HepG2 (cell line): ENCODE results near the gene TBC1D4. TPM values are rescaled to one million over a fixed set of nuclear protein-coding genes. Genes with fewer than 3 reads are reported as not detected.

Experiments used
- ATAC-seq: fragments of 200-7000 bp; cut with Tn5 transposase; 3 replicates; pipeline ENCODE4 v1.9.1; 2020; ENCODE audit warnings: mild to moderate bottlenecking, moderate library complexity
- BruUV-seq: library from RNA; stranded (reverse); fragments of 400-500 nt; replicated peaks from 2 replicates; lab custom pipeline; 2021; lab: Mats Ljungman, UMichigan
- CTCF ChIA-PET: fragments of 300-600 bp; formaldehyde crosslinking; extraction: SDS; loops from one replicate; lab custom pipeline; 2021; ENCODE audit warnings: low total read pairs, inconsistent platforms, low intra/inter-chr PET ratio; lab: Yijun Ruan, JAX
- POLR2A ChIA-PET: fragments of 350-600 bp; sonication (Branson Sonifier 250); formaldehyde crosslinking; loops from one replicate; lab custom pipeline; 2020; ENCODE audit warnings: antibody characterized with exemption, inconsistent platforms; lab: Yijun Ruan, JAX
- DNase-seq: peaks from one replicate; pipeline ENCODE4 v3.0.0-alpha.2; 2015; ENCODE audit warnings: low spot score
- FAIRE-seq: peaks from 3 replicates; lab custom pipeline; 2011; peaks lifted over from hg19 to GRCh38; lab: Jason Lieb, UNC
- H2AFZ ChIP-seq: one replicate; pipeline ENCODE4 v1.6.1; 2011; ENCODE audit warnings: low read length, inconsistent platforms
- H3K27ac ChIP-seq: fragments of 300-600 bp; 3 replicates; pipeline ENCODE4 v1.8.0; 2011; ENCODE audit warnings: mixed run types, mild to moderate bottlenecking, mixed read lengths, low read length, inconsistent platforms; ENCODE audit not compliant: insufficient read depth; ENCODE audit errors: extremely low read length
- H3K27me3 ChIP-seq, 2 experiments: fragments of 200-600 bp in 1 of 2; 2 replicates in 1 of 2; 3 replicates in 1 of 2; pipeline versions ENCODE4 v1.6.0 to v1.8.0; 2011; ENCODE audit warnings: low read length in 2 of 2, mild to moderate bottlenecking in 2 of 2, moderate library complexity in 2 of 2, inconsistent platforms in 1 of 2; ENCODE audit not compliant: insufficient read depth in 2 of 2, control insufficient read depth in 1 of 2
- H3K36me3 ChIP-seq, 2 experiments: fragments of 200-600 bp in 1 of 2; replicated peaks in 1 of 2; 2 replicates in 1 of 2; 3 replicates in 1 of 2; pipeline versions ENCODE4 v1.5.1 to v1.8.0; 2011; ENCODE audit warnings: low read length in 2 of 2, inconsistent platforms in 1 of 2; ENCODE audit not compliant: insufficient read depth in 2 of 2, control insufficient read depth in 1 of 2
- H3K4me1 ChIP-seq: 2 replicates; pipeline ENCODE4 v1.5.1; 2012; ENCODE audit warnings: low read length, inconsistent platforms; ENCODE audit not compliant: insufficient read depth
- H3K4me2 ChIP-seq: 2 replicates; pipeline ENCODE4 v1.6.0; 2011; ENCODE audit warnings: low read depth, low read length, inconsistent platforms
- H3K4me3 ChIP-seq, 3 experiments: fragments of 200-600 bp in 1 of 3; sonication (generic), shearing (Covaris generic) in 1 of 3; replicated peaks in 1 of 3; 2 replicates each; pipeline ENCODE4 v1.5.1; 2011 to 2016; ENCODE audit warnings: low read length in 3 of 3, inconsistent platforms in 2 of 3, low read depth in 2 of 3, mild to moderate bottlenecking in 2 of 3, control low read depth in 1 of 3, mixed read lengths in 1 of 3; ENCODE audit not compliant: insufficient read depth in 1 of 3
- H3K79me2 ChIP-seq: one replicate; pipeline ENCODE4 v1.6.1; 2011; ENCODE audit warnings: low read length, inconsistent platforms; ENCODE audit not compliant: insufficient read depth
- H3K9ac ChIP-seq: 2 replicates; pipeline ENCODE4 v1.6.0; 2011; ENCODE audit warnings: mild to moderate bottlenecking, low read depth, low read length, inconsistent platforms; ENCODE audit not compliant: insufficient read depth
- H3K9me3 ChIP-seq: 2 replicates; pipeline ENCODE4 v1.5.1; 2012; ENCODE audit warnings: mild to moderate bottlenecking, low read length
- H4K20me1 ChIP-seq: 2 replicates; pipeline ENCODE4 v1.6.0; 2011; ENCODE audit warnings: inconsistent platforms, mild to moderate bottlenecking, low read length, moderate library complexity; ENCODE audit not compliant: insufficient read depth
- HNF4G ChIP-seq, 2 experiments: sonication (generic) in 1 of 2; formaldehyde crosslinking in 1 of 2; IDR thresholded peaks; 2 replicates each; pipeline versions ENCODE4 v1.4.0 to v1.6.1; 2011 to 2020; ENCODE audit warnings: borderline replicate concordance in 2 of 2, low read depth in 2 of 2, mild to moderate bottlenecking in 2 of 2, low read length in 1 of 2, missing genetic modification reagents in 1 of 2, moderate library complexity in 1 of 2
- JUN ChIP-seq: sonication (generic); formaldehyde crosslinking; IDR thresholded peaks from 2 replicates; pipeline ENCODE4 v1.4.0; 2020; ENCODE audit warnings: mild to moderate bottlenecking, missing genetic modification reagents
- STAT5B ChIP-seq: sonication (generic); formaldehyde crosslinking; IDR thresholded peaks from 2 replicates; pipeline ENCODE4 v1.4.0; 2020; ENCODE audit warnings: missing genetic modification reagents
- TEAD3 ChIP-seq: optimal IDR thresholded peaks from 2 replicates; pipeline ENCODE3; 2016; ENCODE audit warnings: borderline replicate concordance
- ZNF253 ChIP-seq: sonication (generic); formaldehyde crosslinking; IDR thresholded peaks from 2 replicates; pipeline ENCODE4 v1.8.0; 2022; ENCODE audit warnings: mild to moderate bottlenecking, missing genetic modification reagents, borderline replicate concordance
- ZNF816 ChIP-seq: sonication (generic); formaldehyde crosslinking; IDR thresholded peaks from 2 replicates; pipeline ENCODE4 v1.8.0; 2022; ENCODE audit warnings: missing genetic modification reagents, mild to moderate bottlenecking, borderline replicate concordance
- WGBS: methylation state at CpG from one replicate; pipeline ENCODE4 v1.1.6; 2017; ENCODE audit warnings: low lambda C conversion rate; 5-methylcytosine and 5-hydroxymethylcytosine counted together
- in situ Hi-C: cut with HindIII; loops from 2 replicates; pipeline ENCODE4 v1.10.0; 2017; ENCODE audit warnings: low pct_unique_long_range_greater_than_20kb; ENCODE audit not compliant: extremely low pct_ligation_motif_present
- intact Hi-C: fragments of 100-400 bp; cut with micrococcal nuclease; formaldehyde crosslinking; loops from one replicate; pipeline ENCODE4 v1.10.0; 2022; ENCODE audit not compliant: unreplicated experiment
- polyA plus RNA-seq, 8 experiments: library from polyadenylated mRNA; depleted of rRNA in 3 of 8; stranded (reverse) in 7 of 8; unstranded in 1 of 8; fragments of >200 nt; fragmentation: Illumina TruSeq in 4 of 8; extraction: Trizol in 4 of 8; gene quantifications; 2 replicates each; pipeline versions ENCODE4 v1.2.1 to v1.2.3, GENCODE V29; 2011 to 2016; ENCODE audit warnings: low read depth in 4 of 8, missing spikeins in 1 of 8, mixed read lengths in 1 of 8; ENCODE audit not compliant: insufficient read depth in 1 of 8
- total RNA-seq, 5 experiments: library from RNA; depleted of rRNA; stranded (reverse); fragments of >200 nt; fragmentation: Illumina TruSeq; extraction: Trizol; gene quantifications; 2 replicates each; pipeline ENCODE4 v1.2.3, GENCODE V29; 2016; ENCODE audit warnings: low read depth in 1 of 5
- TF ChIP-seq, protein P1 (sequence below), 2 experiments: sonication (generic) in 1 of 2; formaldehyde crosslinking in 1 of 2; IDR thresholded peaks; 2 replicates each; pipeline versions ENCODE4 v1.4.0 to v1.6.1; 2016 to 2020; ENCODE audit warnings: borderline replicate concordance in 1 of 2, low read depth in 1 of 2, mild to moderate bottlenecking in 1 of 2, missing genetic modification reagents in 1 of 2
- TF ChIP-seq, protein P2 (sequence below): sonication (generic); formaldehyde crosslinking; IDR thresholded peaks from 2 replicates; pipeline ENCODE4 v1.5.1; 2020; ENCODE audit warnings: missing genetic modification reagents, mild to moderate bottlenecking, borderline replicate concordance
- TF ChIP-seq, protein P3 (sequence below): sonication (generic); formaldehyde crosslinking; IDR thresholded peaks from 2 replicates; pipeline ENCODE4 v1.5.0; 2020; ENCODE audit warnings: mild to moderate bottlenecking, missing genetic modification reagents, borderline replicate concordance

The TBC1D4 gene
- total and polyA plus RNA-seq, 2 of the 13 experiments (the other 11 are each of a cell fraction or from before 2014, with no cell fraction given) = 35.9 to 64.4 TPM

DNA sequence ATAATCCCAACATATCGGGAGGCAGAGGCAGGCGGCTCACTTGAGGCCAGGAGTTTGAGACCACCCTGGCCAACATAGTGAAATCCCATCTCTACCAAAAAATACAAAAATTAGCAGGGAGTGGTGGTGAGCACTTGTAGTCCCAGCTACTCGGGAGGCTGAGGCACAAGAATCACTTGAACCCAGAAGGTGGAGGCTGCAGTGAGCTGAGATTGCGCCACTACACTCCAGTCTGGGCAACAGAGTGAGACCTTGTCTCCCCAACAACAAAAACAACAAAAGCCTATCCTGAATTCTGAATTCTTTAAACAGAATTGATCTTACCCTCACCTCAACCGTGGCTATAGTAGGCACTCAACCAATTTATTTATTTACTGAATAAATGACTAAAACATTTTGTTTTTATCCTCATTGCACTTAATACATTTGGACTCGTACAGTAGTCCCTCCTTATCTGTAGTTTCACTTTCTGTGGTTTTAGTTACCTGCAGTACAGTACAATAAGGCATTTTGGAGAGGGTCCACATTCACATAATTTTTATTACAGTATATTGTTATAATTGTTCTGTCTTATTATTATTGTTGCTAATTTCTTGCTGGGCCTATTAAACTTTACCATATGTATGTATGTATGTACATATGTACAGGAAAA is 98.8 kb downstream of the TBC1D4 start (continued):
- TF ChIP-seq, protein P1, sequence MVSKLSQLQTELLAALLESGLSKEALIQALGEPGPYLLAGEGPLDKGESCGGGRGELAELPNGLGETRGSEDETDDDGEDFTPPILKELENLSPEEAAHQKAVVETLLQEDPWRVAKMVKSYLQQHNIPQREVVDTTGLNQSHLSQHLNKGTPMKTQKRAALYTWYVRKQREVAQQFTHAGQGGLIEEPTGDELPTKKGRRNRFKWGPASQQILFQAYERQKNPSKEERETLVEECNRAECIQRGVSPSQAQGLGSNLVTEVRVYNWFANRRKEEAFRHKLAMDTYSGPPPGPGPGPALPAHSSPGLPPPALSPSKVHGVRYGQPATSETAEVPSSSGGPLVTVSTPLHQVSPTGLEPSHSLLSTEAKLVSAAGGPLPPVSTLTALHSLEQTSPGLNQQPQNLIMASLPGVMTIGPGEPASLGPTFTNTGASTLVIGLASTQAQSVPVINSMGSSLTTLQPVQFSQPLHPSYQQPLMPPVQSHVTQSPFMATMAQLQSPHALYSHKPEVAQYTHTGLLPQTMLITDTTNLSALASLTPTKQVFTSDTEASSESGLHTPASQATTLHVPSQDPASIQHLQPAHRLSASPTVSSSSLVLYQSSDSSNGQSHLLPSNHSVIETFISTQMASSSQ (IDR thresholded peaks at IDR 0.05; ENCODE audit: low read depth) = no peak
- TF ChIP-seq, protein P1 (CRISPR knock-in tag; IDR thresholded peaks at IDR 0.05; ENCODE audit: borderline replicate concordance) = no peak
- no peak for TF ChIP-seq JUN (CRISPR knock-in tag)

DNA sequence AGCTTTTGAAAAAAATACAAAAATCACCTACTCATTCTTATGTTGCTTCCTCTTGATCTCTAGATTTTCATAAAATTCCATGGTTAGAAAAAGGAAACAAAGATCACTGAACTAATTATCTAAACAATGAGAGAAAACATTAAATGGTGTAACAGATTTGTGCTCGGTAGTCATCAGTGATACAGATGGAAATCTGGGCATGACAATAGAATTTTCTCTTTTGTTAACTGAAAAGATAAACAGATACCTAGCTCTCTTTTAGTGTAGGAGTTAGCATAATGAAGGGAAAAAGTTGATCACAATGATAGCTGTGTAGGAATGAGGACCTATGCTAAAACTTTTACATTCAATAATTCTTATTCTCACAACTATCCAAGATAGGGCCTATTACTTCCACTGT is 103.7 kb downstream of the TBC1D4 start:
- BruUV-seq = no TSS peak
- POLR2A ChIA-PET = interaction anchor here (0.9 kb wide), 1 partner anchor 104 kb away, joined by 3 read pairs; the partner anchor contains the start of gene TBC1D4
- WGBS = 57% methylated on average over 1 of the region's 1 CpG
- CTCF ChIA-PET = no interaction called here
- H3K36me3 ChIP-seq = peaks cover 0 to 1% of the 10 kb centered on the region in 2 experiments; a peak in 1 of 5 replicates
- no peak overlapping the region for H3K4me2 ChIP-seq
- intact Hi-C loops = no loop called here
- no peaks in the 10 kb centered on the region for H4K20me1 ChIP-seq
- peaks cover 70% of the 10 kb centered on the region for H3K4me1 ChIP-seq
- FAIRE-seq = no peak
- H3K9ac ChIP-seq = no peak overlapping the region
- no peaks in the 10 kb centered on the region for H3K27me3 ChIP-seq
- no peaks in the 10 kb centered on the region for H3K9me3 ChIP-seq
- no peak for DNase-seq
- no peak overlapping the region for H3K4me3 ChIP-seq
- in situ Hi-C loops = loop anchor here (10.0 kb wide), 1 partner anchor 166 kb away; the partner anchor contains the start of gene UCHL3
- peak overlapping the region; percentile 75 for H3K27ac ChIP-seq
- no peak overlapping the region for H2AFZ ChIP-seq
- peaks cover 91% of the 10 kb centered on the region for H3K79me2 ChIP-seq
- ATAC-seq = no peak
- TF ChIP-seq TEAD3 = no peak
- no peak for TF ChIP-seq HNF4G (IDR thresholded peaks at IDR 0.05; ENCODE audit: borderline replicate concordance, low read depth, low read length)
- TF ChIP-seq HNF4G (CRISPR knock-in tag; IDR thresholded peaks at IDR 0.05; ENCODE audit: borderline replicate concordance, low read depth) = no peak
- TF ChIP-seq STAT5B (CRISPR knock-in tag) = no peak
- TF ChIP-seq, protein P2, sequence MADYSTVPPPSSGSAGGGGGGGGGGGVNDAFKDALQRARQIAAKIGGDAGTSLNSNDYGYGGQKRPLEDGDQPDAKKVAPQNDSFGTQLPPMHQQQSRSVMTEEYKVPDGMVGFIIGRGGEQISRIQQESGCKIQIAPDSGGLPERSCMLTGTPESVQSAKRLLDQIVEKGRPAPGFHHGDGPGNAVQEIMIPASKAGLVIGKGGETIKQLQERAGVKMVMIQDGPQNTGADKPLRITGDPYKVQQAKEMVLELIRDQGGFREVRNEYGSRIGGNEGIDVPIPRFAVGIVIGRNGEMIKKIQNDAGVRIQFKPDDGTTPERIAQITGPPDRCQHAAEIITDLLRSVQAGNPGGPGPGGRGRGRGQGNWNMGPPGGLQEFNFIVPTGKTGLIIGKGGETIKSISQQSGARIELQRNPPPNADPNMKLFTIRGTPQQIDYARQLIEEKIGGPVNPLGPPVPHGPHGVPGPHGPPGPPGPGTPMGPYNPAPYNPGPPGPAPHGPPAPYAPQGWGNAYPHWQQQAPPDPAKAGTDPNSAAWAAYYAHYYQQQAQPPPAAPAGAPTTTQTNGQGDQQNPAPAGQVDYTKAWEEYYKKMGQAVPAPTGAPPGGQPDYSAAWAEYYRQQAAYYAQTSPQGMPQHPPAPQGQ (CRISPR knock-in tag) = no peak
- no peak for TF ChIP-seq ZNF253 (CRISPR knock-in tag)
- TF ChIP-seq ZNF816 (CRISPR knock-in tag) = no peak
- TF ChIP-seq, protein P3, sequence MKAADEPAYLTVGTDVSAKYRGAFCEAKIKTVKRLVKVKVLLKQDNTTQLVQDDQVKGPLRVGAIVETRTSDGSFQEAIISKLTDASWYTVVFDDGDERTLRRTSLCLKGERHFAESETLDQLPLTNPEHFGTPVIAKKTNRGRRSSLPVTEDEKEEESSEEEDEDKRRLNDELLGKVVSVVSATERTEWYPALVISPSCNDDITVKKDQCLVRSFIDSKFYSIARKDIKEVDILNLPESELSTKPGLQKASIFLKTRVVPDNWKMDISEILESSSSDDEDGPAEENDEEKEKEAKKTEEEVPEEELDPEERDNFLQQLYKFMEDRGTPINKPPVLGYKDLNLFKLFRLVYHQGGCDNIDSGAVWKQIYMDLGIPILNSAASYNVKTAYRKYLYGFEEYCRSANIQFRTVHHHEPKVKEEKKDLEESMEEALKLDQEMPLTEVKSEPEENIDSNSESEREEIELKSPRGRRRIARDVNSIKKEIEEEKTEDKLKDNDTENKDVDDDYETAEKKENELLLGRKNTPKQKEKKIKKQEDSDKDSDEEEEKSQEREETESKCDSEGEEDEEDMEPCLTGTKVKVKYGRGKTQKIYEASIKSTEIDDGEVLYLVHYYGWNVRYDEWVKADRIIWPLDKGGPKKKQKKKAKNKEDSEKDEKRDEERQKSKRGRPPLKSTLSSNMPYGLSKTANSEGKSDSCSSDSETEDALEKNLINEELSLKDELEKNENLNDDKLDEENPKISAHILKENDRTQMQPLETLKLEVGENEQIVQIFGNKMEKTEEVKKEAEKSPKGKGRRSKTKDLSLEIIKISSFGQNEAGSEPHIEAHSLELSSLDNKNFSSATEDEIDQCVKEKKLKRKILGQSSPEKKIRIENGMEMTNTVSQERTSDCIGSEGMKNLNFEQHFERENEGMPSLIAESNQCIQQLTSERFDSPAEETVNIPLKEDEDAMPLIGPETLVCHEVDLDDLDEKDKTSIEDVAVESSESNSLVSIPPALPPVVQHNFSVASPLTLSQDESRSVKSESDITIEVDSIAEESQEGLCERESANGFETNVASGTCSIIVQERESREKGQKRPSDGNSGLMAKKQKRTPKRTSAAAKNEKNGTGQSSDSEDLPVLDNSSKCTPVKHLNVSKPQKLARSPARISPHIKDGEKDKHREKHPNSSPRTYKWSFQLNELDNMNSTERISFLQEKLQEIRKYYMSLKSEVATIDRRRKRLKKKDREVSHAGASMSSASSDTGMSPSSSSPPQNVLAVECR (CRISPR knock-in tag) = no peak
